B cell (primary cell): ENCODE results near the gene CDK5RAP3. TPM values are rescaled to one million over a fixed set of nuclear protein-coding genes. Genes with fewer than 3 reads are reported as not detected.

ENCODE experiments used
- ATAC-seq: fragments of 200-7000 bp; cut with Tn5 transposase; one replicate; pipeline ENCODE4 v1.10.0; 2021; ENCODE audit warnings: low read depth, mild to moderate bottlenecking, moderate number of reproducible peaks, moderate library complexity
- CTCF ChIA-PET: fragments of 350-600 bp; sonication (Branson Sonifier 250); formaldehyde crosslinking; loops from one replicate; lab custom pipeline; 2021; ENCODE audit warnings: antibody characterized with exemption, inconsistent platforms; lab: Charles Lee
- POLR2A ChIA-PET: fragments of 350-600 bp; sonication (Branson Sonifier 250); formaldehyde crosslinking; loops from one replicate; lab custom pipeline; 2021; ENCODE audit warnings: antibody characterized with exemption; lab: Charles Lee
- DNase-seq: peaks from one replicate; pipeline ENCODE4 v3.0.0; 2013
- H2AFZ ChIP-seq: 2 replicates; pipeline ENCODE4 v1.6.1; 2012; ENCODE audit warnings: mild to moderate bottlenecking, low read depth, low read length; ENCODE audit not compliant: insufficient read depth, poor library complexity, severe bottlenecking
- H3K27ac ChIP-seq, 2 donors: 1 replicate in 1 of 2; 2 replicates in 1 of 2; pipeline ENCODE4 v1.5.1; 2012 to 2013; ENCODE audit warnings: low read length in 2 of 2, mild to moderate bottlenecking in 2 of 2, moderate library complexity in 1 of 2
- H3K27me3 ChIP-seq, 4 experiments: fragments of 200-600 bp in 1 of 4; sonication (generic) in 1 of 4; replicated peaks in 1 of 4; 1 replicate in 2 of 4; 2 replicates in 2 of 4; pipeline versions ENCODE4 v1.6.1 to v1.7.0; 2013 to 2016; ENCODE audit warnings: low read length in 3 of 4, mild to moderate bottlenecking in 2 of 4, mixed read lengths in 1 of 4, moderate library complexity in 1 of 4; ENCODE audit not compliant: insufficient read depth in 4 of 4, control insufficient read depth in 3 of 4; ENCODE audit errors: control extremely low read depth in 1 of 4
- H3K36me3 ChIP-seq, 2 experiments: replicated peaks in 1 of 2; 1 replicate in 1 of 2; 2 replicates in 1 of 2; pipeline versions ENCODE4 v1.6.1 to v1.7.1; 2013; ENCODE audit warnings: low read length in 1 of 2; ENCODE audit not compliant: insufficient read depth in 2 of 2, control insufficient read depth in 1 of 2; ENCODE audit errors: control extremely low read depth in 1 of 2, extremely low read depth in 1 of 2
- H3K4me1 ChIP-seq, 2 donors: fragments of 200-600 bp in 1 of 2; sonication (generic) in 1 of 2; 1 replicate in 1 of 2; 2 replicates in 1 of 2; pipeline versions ENCODE4 v1.5.1 to v1.6.1; 2013 to 2017; ENCODE audit warnings: low read length in 2 of 2; ENCODE audit not compliant: control insufficient read depth in 2 of 2, insufficient read depth in 2 of 2
- H3K4me2 ChIP-seq: replicated peaks from 2 replicates; pipeline ENCODE3; 2012; ENCODE audit warnings: mild to moderate bottlenecking, low read depth, low read length; ENCODE audit not compliant: poor library complexity, severe bottlenecking
- H3K4me3 ChIP-seq, 5 experiments: fragments of 200-600 bp in 1 of 5; sonication (generic) in 1 of 5; 1 replicate in 3 of 5; 2 replicates in 2 of 5; pipeline versions ENCODE4 v1.5.1 to v1.7.0; 2011 to 2016; ENCODE audit warnings: low read length in 4 of 5, mild to moderate bottlenecking in 4 of 5, low read depth in 2 of 5, control low read depth in 1 of 5, moderate library complexity in 1 of 5; ENCODE audit not compliant: insufficient read depth in 1 of 5; ENCODE audit errors: control extremely low read depth in 1 of 5, extremely low read depth in 1 of 5
- H3K79me2 ChIP-seq: fragments of 200-600 bp; sonication (generic); one replicate; pipeline ENCODE4 v1.6.0; 2016; ENCODE audit warnings: low read length; ENCODE audit not compliant: control insufficient read depth, insufficient read depth
- H3K9ac ChIP-seq: fragments of 200-600 bp; sonication (generic); 2 replicates; pipeline ENCODE4 v1.6.1; 2017; ENCODE audit warnings: mild to moderate bottlenecking, low read length, moderate library complexity
- H3K9me3 ChIP-seq, 3 donors: one replicate each; pipeline versions ENCODE4 v1.6.1 to v1.7.1; 2013; ENCODE audit warnings: low read length in 2 of 3; ENCODE audit not compliant: control insufficient read depth in 2 of 3, insufficient read depth in 1 of 3; ENCODE audit errors: control extremely low read depth in 1 of 3
- H4K20me1 ChIP-seq: 2 replicates; pipeline ENCODE4 v1.6.0; 2012; ENCODE audit warnings: mild to moderate bottlenecking, low read length; ENCODE audit not compliant: insufficient read depth, control insufficient read depth, poor library complexity, severe bottlenecking
- H3K27ac Mint-ChIP-seq: one replicate; pipeline ENCODE4 v1.8.0; 2021; ENCODE audit warnings: mixed read lengths
- H3K27me3 Mint-ChIP-seq: one replicate; pipeline ENCODE4 v1.8.0; 2021; ENCODE audit warnings: mixed read lengths
- H3K4me1 Mint-ChIP-seq: one replicate; pipeline ENCODE4 v1.8.0; 2021; ENCODE audit warnings: mixed read lengths
- H3K4me3 Mint-ChIP-seq: one replicate; pipeline ENCODE4 v1.8.0; 2021; ENCODE audit warnings: mixed read lengths
- H3K9me3 Mint-ChIP-seq: one replicate; pipeline ENCODE4 v1.8.0; 2022; ENCODE audit warnings: mixed read lengths; ENCODE audit not compliant: insufficient read depth
- CTCF ChIP-seq: fragments of 200-600 bp; IDR thresholded peaks from one replicate; pipeline ENCODE4 v1.8.0; 2022; ENCODE audit warnings: antibody characterized with exemption, mild to moderate bottlenecking
- EZH2 ChIP-seq: IDR thresholded peaks from 2 replicates; pipeline ENCODE4 v1.6.1; 2012; ENCODE audit warnings: borderline replicate concordance, low read depth, mild to moderate bottlenecking, moderate library complexity, low read length; ENCODE audit not compliant: insufficient read depth, poor library complexity, severe bottlenecking
- WGBS: methylation state at CpG from one replicate; pipeline ENCODE4 v1.1.5; 2013; ENCODE audit warnings: missing lambda C conversion rate; ENCODE audit not compliant: insufficient coverage; 5-methylcytosine and 5-hydroxymethylcytosine counted together
- intact Hi-C: fragments of 100-400 bp; cut with micrococcal nuclease; formaldehyde crosslinking; loops from one replicate; pipeline ENCODE4 v1.10.0; 2022
- polyA plus RNA-seq: library from polyadenylated mRNA; depleted of rRNA; stranded (reverse); fragments of >200 nt; gene quantifications from 2 replicates; pipeline ENCODE4 v1.2.3, GENCODE V29; 2012
- total RNA-seq, 2 donors: library from RNA; stranded (reverse); fragments of 120-200 nt in 1 of 2; gene quantifications; 1 replicate in 1 of 2; 2 replicates in 1 of 2; pipeline versions ENCODE4 v1.2.3 to v1.2.4, GENCODE V29; 2013 to 2022

The CDK5RAP3 gene
- total and polyA plus RNA-seq, 2 donors (not counting 1 experiment from before 2014, with no cell fraction given), result 417 to 728 TPM

GRCh38 chr17:47955497-47956461 is 15.1 kb upstream of the CDK5RAP3 start:
- no peak overlapping the region for H3K9ac ChIP-seq
- WGBS, result 92% methylated on average over 5 of the region's 7 CpGs

More at GRCh38 chr17:47955497-47956461, 15.1 kb upstream of the CDK5RAP3 start:
- Mint-ChIP-seq H3K4me3 (no peak overlapping the region), H3K9me3 (no peaks in the 10 kb centered on the region), H3K27me3 (no peaks in the 10 kb centered on the region), H3K4me1 (no peaks in the 10 kb centered on the region), H3K27ac (no peak overlapping the region)
- H3K9me3 ChIP-seq, result no peaks in the 10 kb centered on the region
- ATAC-seq (no peak), DNase-seq (no peak)
- no peaks in the 10 kb centered on the region for H3K4me1 ChIP-seq
- H3K79me2 ChIP-seq, result no peaks in the 10 kb centered on the region
- no peak for TF ChIP-seq CTCF
- no peak for TF ChIP-seq EZH2
- H4K20me1 ChIP-seq, result no peaks in the 10 kb centered on the region
- no peak overlapping the region for H3K4me3 ChIP-seq
- H2AFZ ChIP-seq, result no peak overlapping the region
- intact Hi-C loops, result no loop called here
- no peaks in the 10 kb centered on the region for H3K27me3 ChIP-seq
- ChIA-PET POLR2A (interaction anchor here (1.7 kb wide), 1 partner anchor 15 kb away, joined by 4 read pairs; the partner anchor contains the start of gene CDK5RAP3), CTCF (interaction anchor here (0.6 to 2.1 kb wide), 4 partner anchors 9 to 13 kb away, joined by 3 to 9 read pairs (median 6); partner anchors contain the start of gene PNPO)
- no peak overlapping the region for H3K27ac ChIP-seq
- no peaks in the 10 kb centered on the region for H3K36me3 ChIP-seq
- H3K4me2 ChIP-seq, result no peak overlapping the region
